Activated CD4-positive, alpha-beta T cell treated with anti-CD3 and anti-CD28 coated beads for 24 hours (primary cell): ENCODE results near the gene GRID2.

ENCODE experiments used
- DNase-seq, 2 donors: peaks; one replicate each; pipeline ENCODE4 v3.0.0-alpha.2; 2020; ENCODE audit warnings: low read depth in 2 of 2

GRID2 gene

DNA sequence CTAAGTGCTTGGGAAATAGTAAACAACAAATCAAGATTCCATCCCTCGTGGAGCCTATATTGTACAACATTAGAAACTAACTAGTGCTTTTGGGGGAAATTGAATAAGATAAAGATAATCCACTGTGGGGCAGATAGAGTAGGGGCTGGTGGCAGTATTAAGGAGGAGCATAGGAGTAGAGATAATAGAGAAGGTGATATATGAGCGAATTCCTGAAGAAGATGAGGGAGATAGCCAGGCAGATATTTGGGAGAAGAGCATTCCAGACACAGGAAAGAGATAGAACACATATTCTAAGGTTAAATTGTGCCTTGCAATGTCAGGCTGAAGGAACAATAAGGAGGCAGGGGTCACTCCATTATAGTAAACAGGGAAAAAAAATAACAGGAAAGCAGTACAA, 218.2 kb downstream of the GRID2 start:
- no peak for DNase-seq

DNA sequence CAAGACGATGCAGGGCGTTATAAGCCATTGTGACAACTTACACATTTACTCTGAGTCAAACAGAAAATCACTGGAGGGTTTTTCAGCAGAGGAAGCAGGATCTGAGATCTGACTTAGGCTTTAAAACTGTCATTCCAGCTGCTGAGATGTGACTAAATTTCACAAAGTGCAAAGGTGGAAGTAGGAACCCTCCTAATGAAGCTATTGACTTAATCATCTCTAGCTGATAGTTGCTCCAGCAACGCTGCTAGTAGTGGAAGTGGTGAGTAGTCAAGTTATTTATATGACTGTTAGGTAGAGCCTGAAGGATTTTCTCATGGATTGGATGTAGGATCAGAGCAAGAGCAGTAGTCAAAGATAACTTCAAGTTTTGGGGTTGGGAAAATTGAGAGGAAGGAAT, 218.6 kb downstream of the GRID2 start:
- DNase-seq, result no peak

DNA sequence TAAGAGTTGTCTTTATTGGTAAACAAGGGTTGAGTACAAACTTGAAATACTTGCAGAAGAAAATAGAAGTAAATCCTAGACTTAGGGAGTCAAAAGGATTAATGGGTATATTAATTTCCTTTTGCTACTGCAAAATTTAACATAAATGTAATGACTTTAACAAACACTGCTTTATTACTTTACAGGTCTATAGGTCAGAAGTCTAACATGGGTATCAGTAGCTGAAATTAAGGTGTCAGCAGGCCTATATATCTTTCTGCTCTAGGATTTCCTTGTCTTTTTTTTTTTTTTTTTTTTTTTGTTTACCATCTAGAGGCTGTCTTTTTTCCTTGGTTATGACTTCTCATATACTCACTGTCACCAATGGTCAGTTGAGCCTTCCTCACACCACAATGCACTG, 220.4 kb downstream of the GRID2 start:
- DNase-seq, result no peak

DNA sequence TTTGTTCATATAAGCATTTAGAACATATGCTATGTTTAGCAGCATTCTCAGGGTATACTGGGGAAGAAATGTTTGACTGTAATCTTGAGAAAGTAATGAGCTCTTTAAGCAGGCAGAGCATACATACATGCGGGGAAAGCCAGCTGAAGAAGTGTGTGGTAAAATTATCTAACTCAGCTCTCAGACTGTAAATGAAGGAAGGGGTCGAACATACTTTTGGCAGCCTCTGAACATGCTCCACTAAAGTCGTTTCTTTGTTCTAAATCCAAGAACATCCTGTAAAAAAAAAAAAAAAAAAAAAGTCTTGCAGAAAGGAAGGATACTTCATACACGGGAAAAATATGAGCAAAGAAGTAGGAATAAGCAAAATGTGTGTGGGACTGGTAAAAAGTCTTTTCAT, 224.8 kb downstream of the GRID2 start:
- DNase-seq, result no peak

DNA sequence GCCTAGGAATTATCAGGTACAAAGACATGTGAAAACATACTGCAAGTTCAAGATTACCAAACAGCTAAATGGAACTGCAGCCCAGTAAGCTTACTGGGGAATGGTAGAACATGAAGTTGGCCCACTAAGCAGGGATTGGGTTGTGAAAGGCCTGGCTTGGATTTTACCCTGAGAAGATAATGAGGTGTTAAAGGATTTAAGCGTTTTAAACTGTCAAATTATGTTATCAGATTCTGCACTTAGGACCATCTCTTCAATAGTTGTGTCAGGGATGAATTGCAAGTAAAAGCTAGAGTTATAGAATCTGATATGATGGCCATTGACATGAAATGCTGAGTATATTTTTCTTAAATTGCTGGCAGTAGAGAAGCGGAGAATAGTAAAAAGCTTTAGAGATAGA, 225.7 kb downstream of the GRID2 start:
- no peak for DNase-seq

DNA sequence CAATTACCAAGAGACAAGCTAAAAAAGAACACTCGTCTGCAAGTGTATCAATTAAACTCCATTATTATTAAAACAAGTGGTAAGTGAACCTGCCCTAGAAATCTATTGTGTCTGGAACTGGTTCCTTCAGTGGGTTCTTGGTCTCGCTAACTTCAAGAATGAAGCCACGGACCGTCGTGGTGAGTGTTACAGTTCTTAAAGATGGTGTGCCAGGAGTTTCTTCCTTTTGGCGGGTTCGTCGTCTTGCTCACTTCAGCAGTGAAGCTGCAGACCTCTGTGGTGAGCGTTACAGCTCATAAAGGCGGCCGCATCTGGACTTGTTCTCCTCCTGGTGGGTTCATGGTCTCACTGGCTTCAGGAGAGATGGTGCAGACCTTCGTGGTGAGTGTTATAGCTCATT, 231.8 kb downstream of the GRID2 start:
- no peak for DNase-seq

DNA sequence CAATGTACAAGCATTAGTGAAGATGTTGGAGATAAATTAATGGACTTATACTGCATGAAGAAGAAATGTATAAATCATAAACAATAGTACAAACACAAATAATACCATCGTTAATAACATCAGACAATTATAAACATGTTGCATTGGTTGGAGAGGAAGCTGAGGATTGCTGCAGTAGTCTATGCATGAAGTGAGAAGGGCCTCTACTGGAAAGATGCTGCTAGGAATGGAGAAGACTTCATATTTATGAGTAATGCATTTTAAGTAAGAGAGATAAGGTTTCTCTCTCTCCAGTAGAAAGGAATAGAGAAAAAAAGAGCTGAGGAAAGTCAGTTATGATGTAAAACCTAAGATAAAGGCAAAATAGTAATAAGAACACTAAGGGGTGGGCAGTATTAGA, 247.8 kb downstream of the GRID2 start:
- DNase-seq, result no peak

DNA sequence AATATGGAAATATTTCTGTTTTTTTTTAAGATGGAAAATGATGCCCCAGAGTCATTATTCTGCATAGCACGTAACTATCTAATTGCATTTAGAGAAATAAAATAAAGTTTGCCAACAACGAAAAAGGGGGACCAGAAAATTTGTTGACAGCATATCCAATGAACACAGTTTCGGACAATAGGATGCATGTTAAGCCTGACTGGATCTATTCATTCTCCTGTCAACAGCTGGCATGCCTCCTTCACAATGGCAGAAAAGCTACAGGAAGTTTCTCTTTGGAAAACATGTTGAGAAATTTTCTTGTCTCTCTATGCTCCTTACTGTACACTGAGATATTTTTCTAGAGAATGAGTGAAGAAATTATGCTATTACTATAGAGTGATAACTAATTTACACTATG, 262.5 kb downstream of the GRID2 start:
- no peak for DNase-seq

DNA sequence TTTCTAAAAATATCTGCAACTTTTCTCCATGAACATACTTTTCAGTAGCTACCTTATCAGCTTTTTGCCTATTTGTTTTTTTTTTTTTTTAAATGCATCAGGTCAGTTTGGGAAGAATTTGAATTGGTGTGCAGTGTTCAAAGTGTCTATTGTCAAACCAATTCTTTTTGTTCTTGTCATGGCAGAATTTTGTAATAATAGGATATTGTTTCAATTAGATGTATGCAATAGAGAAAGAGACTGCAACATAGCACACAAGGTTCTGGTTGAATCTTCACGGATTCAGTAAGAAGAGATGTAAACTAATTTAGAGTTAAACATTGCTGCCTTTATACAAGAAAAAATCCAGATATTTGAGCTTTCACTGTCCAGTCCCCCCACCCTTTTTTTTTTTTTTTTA, 277.1 kb downstream of the GRID2 start:
- no peak for DNase-seq

DNA sequence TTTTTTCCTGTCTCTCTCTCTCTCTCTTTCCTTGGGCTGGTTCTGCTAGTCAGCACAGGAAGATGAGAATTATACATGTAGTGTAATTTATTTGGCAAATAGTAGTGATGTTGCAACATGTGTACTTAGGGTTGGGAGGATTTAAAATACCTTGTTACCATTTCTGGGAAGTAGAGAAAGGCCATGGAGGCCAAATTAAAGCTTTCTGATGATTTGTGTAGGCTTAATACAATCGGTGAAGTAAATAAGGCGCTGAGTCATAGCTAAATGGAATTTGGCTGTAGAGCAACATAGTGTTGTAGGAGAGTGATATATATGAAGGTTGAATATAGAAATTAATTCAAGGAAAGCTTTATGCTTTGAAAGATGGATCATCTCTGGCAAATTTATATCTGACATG, 295.3 kb downstream of the GRID2 start:
- DNase-seq, result no peak

DNA sequence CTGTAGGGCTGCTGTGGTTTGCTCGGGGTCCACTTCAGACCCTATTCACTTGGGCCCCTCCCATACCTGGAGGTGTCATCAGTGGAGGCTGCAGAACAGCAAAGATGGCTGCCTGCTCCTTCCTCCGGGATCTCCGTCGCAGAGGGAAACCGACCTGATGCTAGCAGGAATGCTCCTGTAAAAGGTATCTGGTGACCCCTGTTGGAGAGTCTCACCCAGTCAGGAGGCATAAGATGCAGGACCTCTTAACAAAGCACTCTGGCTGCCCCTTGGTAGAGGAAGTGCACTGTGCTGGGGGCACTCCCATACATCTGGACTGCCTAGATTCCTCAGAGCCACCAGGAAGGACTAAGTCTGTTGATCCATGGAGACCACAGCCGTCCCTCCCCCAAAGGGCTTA, 296.9 kb downstream of the GRID2 start:
- DNase-seq, result no peak

DNA sequence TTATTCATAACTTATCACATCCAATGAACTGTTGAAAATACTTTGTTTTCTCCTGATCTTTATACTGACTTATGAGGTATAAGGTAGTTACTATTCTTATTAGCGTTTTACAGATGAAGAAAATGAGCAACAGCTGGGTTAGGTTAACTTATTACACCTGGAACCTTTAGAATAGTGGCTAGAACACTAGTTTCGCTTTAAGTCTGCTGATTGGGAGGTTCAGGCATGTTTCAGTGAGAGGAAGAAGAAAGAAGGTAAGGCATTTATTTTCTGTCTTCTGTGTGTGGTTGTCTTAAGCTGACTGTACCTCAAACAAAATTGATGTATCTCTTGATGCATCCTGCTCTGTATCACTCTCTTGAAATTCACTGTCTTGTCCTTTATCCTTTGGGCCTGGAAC, 302.5 kb downstream of the GRID2 start:
- DNase-seq, result no peak

DNA sequence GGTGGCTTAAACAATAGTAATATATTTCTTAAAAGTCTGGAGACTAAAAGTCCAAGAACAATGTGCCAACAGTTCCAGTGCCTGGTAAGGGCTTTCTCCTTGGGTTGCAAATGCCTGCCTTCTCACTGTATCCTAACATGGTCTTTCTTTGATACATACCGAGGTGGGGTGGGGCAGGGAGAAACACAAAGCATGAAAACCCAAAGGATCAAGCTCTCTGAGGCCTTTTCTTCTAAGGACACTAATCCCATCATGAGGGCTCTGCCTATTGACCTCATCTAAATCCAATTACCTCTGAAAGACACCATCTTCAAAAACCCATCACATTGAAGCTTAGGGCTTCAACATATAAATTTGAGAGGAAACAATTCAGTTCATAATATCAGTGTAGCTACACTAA, 311.3 kb downstream of the GRID2 start:
- no peak for DNase-seq

DNA sequence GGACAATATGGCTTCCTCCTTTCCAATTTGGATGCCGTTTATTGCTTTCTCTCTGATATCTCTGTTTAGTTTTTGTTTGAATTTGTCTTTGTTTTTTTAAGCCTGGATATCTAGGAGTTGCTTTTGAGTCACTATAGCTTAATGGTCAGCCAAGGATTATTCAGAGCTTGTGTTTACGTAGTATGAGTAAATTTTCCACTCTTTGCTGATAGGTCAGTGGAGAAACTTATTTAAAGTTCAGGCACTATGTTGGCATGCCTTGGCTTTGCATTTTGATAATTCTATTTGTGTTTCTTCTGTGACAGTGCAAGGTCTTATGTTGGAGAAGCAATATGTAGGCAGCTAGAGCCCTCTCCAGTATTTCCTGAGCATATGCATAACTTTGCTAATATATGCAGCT, 315.2 kb downstream of the GRID2 start:
- DNase-seq, result no peak

DNA sequence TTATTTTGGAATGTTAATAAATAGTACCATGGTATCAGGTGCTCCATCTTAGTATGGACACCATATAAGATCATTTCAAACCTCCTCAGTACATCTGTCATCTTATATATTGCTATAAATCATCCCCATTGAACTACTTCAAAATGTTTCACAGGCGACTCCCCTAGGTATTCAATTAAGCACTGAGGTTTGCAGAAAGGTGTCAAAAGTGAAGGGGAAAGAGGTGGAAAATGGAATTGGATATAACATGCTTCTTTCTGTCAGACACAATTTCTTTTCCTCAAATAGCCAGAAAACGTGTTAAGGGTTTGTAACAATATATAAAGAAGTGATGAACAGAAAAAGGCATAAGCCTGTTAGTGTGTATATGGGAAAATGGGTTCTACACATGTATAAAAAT, 325.5 kb downstream of the GRID2 start:
- DNase-seq, result no peak

DNA sequence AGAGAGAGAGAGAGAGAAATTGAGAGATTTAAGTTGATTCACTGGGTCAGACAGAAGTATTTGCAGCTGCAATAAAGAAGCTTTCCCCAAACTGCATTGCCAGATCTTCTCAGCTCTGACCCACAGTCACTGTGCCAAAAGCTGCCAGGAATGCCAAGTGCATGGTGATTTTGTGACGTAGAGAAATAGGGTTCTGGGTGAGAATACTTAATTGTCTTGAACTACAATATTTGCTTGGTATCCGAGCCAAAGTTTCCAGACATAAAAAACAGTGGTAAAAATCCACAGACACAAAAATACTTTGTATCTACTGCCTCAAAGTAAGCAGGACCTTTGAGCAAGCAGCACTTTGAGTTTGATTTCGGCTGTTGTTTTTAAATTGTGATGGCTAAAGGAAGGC, 331.1 kb downstream of the GRID2 start:
- no peak for DNase-seq

DNA sequence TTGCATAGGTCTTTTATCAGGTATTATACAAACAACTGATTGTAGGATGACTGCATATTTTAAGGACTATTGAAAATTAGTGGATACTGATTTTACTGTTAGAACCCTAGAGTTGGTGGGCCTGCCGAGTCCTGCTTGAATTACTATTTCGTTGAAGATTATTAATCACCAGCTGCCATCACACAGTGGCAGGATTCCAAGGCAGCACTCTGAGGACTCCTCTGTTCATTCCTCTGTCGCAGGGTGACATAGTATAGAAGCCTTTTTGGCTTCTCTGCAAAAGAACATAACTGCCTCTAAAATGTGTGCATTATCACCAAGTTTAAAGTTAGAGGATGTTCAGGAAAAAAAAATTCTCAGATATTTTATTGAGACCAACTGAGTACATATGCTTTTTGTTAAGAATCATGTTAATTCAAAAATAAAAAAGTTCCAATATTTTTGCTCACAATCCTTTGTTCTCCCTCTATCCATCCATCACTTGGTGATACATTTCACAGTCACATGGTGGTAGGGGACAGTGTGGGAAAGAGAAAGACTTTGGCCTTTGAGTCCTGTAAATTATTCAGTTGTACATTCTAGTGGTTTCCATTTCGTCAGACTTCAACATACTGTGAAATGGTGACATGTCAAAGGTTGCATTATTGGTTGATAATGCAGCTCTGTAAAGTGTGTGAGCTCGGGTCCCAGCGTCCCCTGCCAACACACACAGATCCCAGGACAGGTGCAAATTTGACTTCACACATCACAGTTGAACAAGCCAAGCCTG, 332.5 kb downstream of the GRID2 start:
- DNase-seq, result no peak

DNA sequence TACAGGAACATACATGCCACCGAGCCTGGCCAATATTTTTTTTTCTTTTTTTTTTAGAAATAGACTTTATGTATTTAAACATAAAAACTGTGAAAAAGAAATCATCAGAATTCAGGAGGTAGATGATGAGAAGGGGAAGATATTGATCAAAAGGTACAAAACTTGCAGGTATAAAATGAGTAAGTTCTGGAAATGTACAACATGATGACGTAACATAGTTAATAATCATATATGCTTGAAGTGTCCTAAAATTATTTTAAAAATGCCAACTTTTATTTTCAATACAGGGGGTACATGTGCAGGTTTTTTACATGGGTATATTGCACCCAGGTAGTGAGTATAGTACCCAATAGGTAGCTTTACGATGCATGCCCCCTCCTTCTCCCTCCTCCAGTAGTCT, 337.6 kb downstream of the GRID2 start:
- DNase-seq, result no peak

DNA sequence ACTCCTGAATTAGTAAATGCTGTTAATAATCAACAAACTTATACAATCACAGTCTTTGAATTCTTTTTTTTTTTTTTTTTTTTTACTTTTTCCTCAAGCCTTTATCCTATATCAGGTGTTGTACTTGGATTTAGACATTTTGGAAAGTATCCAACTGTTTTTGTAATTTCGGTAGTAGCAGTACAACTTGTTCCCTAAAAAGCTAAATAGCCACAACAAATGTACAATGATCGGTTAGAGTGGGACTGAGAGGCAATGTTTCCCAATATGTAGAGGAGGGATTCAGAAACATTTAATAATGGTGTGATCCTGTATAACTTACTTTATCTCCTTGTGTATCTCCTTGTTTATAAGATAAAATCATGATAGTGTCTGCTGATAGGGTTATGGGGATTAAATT, 343.1 kb downstream of the GRID2 start:
- no peak for DNase-seq

DNA sequence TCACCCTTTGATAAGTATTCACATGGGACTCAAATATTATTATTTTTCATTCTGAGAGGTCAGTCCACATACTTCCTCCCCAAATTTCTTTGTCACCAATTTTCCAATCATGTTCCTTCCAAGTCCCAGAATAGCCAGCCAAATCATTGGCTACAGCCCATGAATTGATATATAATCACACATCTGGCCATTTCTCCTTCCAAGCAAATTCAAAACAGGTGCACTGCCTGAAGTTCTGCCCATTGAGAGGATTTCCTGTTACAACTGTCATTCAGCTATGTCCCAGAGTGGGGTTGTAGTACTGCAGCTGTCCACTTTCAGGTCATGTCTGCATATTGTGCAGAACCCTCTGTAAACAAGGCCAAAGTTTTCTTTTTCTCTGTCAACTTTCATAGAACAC, 347.8 kb downstream of the GRID2 start:
- DNase-seq, result no peak

DNA sequence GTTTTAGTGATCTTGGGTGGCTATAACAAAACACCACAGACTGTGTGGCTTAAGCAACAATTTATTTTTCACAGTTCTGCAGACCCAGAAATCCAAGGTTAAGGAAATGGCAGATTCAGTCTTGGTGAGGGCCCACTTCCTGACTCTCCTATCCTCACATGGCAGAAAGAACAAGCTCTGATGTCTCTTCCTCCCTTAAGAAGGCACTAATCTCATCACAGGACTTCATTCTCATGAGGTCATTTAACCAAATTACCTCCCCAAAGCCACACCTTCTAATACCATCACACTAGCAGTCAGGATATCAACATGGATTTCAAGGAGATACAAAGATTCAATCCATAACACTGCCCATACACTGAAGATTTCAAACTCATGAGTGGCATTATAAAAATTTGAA, 350.3 kb downstream of the GRID2 start:
- DNase-seq, result no peak

DNA sequence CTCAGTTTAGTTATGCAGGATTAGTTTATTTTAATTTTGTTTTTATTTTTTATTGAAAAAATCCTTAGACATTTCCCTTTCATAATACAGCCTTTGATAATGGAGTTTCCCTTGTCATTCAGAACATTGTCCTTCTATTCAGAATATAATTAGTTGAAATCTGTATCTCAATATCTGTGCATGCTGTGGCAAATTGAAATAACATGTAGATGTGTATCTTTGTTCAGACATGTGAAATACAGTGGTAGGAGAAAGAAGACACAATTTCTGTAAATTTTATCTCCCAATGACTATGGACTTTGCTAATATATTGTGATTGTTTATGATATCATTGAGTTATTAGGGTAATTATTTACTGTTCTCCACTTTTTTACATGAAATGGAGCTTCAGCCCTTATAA, 353.9 kb downstream of the GRID2 start:
- DNase-seq, result no peak

DNA sequence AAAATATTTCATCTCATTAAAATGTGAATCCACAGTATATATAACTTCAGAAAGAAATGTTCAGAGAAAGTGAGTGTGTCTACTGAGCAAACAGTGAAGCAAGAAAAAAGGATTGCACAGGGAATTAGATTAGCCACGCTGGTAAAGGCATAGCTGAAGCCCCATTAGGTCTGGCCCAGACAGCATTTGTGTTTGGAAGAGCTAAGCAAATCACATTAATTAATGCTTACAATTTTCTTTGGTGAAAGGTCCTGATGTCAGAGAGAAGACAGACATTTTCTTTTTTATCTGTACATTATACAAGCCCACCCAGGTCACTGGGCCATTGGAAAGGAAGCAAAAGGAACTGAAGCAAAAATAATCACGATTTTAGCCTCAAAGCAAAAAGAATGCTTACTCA, 354.6 kb downstream of the GRID2 start:
- DNase-seq, result no peak

DNA sequence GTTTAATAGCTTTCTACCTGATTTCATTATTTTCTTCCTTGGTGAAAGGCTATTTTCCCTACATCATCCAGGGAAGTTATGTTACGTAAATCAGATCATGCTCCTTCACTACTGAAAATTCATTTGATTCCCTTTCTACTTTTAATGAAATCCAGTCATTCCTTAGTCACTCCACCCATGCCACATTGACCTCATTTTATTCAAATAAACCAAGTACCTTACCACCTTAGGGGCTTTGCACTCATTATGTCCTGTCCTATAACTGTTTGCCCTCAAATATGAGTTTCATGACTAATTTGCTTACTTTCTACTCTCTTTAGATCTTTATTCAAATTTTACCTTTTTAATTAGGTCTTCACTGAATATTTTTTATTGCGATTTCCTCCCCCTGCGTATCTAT, 374.0 kb downstream of the GRID2 start:
- no peak for DNase-seq
